ENCODE results near the gene XXYLT1. TPM values are rescaled to one million over a fixed set of nuclear protein-coding genes. Genes with fewer than 3 reads are reported as not detected.

XXYLT1 gene
- total and polyA plus RNA-seq, 2 of the 4 experiments (the other 2 are of a cell fraction), result 14.7 to 18.1 TPM

- peak overlapping the region; percentile 92 for H2BK20ac ChIP-seq (ENCODE audit: low read depth, low read length)
- ChIA-PET POLR2A (ENCODE audit: unreplicated experiment) (no interaction called here), CTCF (interaction anchor here (0.5 to 0.8 kb wide), 3 partner anchors 29 to 197 kb away, joined by 3 read pairs; no protein-coding TSS in a partner anchor)
- H3K4me3 ChIP-seq (ENCODE audit: insufficient read depth, low read depth, low read length), result no peak overlapping the region
- H3K4me1 ChIP-seq (ENCODE audit: control insufficient read depth, insufficient read depth, low read length), result peaks cover 29% of the 10 kb centered on the region
- no peak for DNase-seq
- H4K5ac ChIP-seq (ENCODE audit: low read depth, low read length), result peak overlapping the region; percentile 83
- peaks cover 20 to 51% of the 10 kb centered on the region in 2 experiments for H3K79me1 ChIP-seq (ENCODE audit: low read depth in 1 of 2, low read length in 2 of 2)
- H2AK5ac ChIP-seq (ENCODE audit: low read depth, low read length), result peak overlapping the region; percentile 99
- no TSS peak for BruUV-seq (replicated peaks)
- intact Hi-C loops (cut with micrococcal nuclease) (loop anchor here (10.0 kb wide), 1 partner anchor 96 kb away; no protein-coding TSS in a partner anchor), in situ Hi-C loops (cut with MboI; ENCODE audit: low sequenced_read_pairs) (no loop called here), dilution Hi-C loops (cut with HindIII; ENCODE audit: low sequenced_read_pairs, unreplicated experiment) (no loop called here)
- H4K91ac ChIP-seq (ENCODE audit: insufficient read depth, low read depth, low read length), result peak overlapping the region; percentile 88
- no CpG with 5 or more reads among the region's 10 CpGs for WGBS, 2 experiments (ENCODE audit: extremely low coverage in 2 of 2, insufficient read length in 1 of 2)
- H3K27me3 ChIP-seq (ENCODE audit: control insufficient read depth, insufficient read depth, low read length), result no peaks in the 10 kb centered on the region
- peaks cover 44% of the 10 kb centered on the region for H3K9me1 ChIP-seq (ENCODE audit: insufficient read depth, low read length)
- H3K4ac ChIP-seq (ENCODE audit: low read depth, low read length), result peak overlapping the region; percentile 98
- H4K20me1 ChIP-seq (ENCODE audit: insufficient read depth, low read length), result no peaks in the 10 kb centered on the region
- peak overlapping the region; percentile 55 for H2AFZ ChIP-seq (replicated peaks; ENCODE audit: low read length, poor library complexity)
- H3K4me2 ChIP-seq (ENCODE audit: low read depth, low read length), result no peak overlapping the region
- H2BK120ac ChIP-seq (ENCODE audit: low read depth, low read length), result peak overlapping the region; percentile 92
- no peaks in the 10 kb centered on the region for H3K9me3 ChIP-seq (ENCODE audit: control insufficient read depth, insufficient read depth, low read length)
- TF ChIP-seq CHD1 (IDR thresholded peaks at IDR 0.05; ENCODE audit: low read depth, low read length), result no peak
- TF ChIP-seq POLR2A (IDR thresholded peaks at IDR 0.05; ENCODE audit: low read depth, low read length), result no peak
- no peak for TF ChIP-seq NFE2L2 (IDR thresholded peaks at IDR 0.05; ENCODE audit: low read depth, low read length)
- TF ChIP-seq RCOR1 (IDR thresholded peaks at IDR 0.05; ENCODE audit: insufficient replicate concordance, low read length), result no peak
- TF ChIP-seq, protein P1, sequence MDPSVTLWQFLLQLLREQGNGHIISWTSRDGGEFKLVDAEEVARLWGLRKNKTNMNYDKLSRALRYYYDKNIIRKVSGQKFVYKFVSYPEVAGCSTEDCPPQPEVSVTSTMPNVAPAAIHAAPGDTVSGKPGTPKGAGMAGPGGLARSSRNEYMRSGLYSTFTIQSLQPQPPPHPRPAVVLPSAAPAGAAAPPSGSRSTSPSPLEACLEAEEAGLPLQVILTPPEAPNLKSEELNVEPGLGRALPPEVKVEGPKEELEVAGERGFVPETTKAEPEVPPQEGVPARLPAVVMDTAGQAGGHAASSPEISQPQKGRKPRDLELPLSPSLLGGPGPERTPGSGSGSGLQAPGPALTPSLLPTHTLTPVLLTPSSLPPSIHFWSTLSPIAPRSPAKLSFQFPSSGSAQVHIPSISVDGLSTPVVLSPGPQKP (IDR thresholded peaks at IDR 0.05; ENCODE audit: borderline replicate concordance, low read depth, low read length), result no peak
- no peak for TF ChIP-seq USF2 (IDR thresholded peaks at IDR 0.05; ENCODE audit: low read depth, low read length)
- TF ChIP-seq MAFK (IDR thresholded peaks at IDR 0.05; ENCODE audit: low read depth, low read length), result no peak
- no peak for TF ChIP-seq CEBPB (IDR thresholded peaks at IDR 0.05; ENCODE audit: low read depth, low read length)
- no peak for TF ChIP-seq FOS (IDR thresholded peaks at IDR 0.05; ENCODE audit: low read depth, low read length)
- TF ChIP-seq MXI1 (IDR thresholded peaks at IDR 0.05; ENCODE audit: borderline replicate concordance, low read depth, low read length), result no peak
- TF ChIP-seq, protein P2, sequence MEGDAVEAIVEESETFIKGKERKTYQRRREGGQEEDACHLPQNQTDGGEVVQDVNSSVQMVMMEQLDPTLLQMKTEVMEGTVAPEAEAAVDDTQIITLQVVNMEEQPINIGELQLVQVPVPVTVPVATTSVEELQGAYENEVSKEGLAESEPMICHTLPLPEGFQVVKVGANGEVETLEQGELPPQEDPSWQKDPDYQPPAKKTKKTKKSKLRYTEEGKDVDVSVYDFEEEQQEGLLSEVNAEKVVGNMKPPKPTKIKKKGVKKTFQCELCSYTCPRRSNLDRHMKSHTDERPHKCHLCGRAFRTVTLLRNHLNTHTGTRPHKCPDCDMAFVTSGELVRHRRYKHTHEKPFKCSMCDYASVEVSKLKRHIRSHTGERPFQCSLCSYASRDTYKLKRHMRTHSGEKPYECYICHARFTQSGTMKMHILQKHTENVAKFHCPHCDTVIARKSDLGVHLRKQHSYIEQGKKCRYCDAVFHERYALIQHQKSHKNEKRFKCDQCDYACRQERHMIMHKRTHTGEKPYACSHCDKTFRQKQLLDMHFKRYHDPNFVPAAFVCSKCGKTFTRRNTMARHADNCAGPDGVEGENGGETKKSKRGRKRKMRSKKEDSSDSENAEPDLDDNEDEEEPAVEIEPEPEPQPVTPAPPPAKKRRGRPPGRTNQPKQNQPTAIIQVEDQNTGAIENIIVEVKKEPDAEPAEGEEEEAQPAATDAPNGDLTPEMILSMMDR (conservative IDR thresholded peaks at IDR 0.05; ENCODE audit: low read depth, low read length), result no peak
- TF ChIP-seq BHLHE40 (IDR thresholded peaks at IDR 0.05; ENCODE audit: low read depth, low read length), result no peak
- TF ChIP-seq RAD21 (IDR thresholded peaks at IDR 0.05; ENCODE audit: low read length), result no peak
- TF ChIP-seq MAZ (IDR thresholded peaks at IDR 0.05; ENCODE audit: borderline replicate concordance, low read depth, low read length), result no peak
- no peaks in the 10 kb centered on the region for H3K36me3 ChIP-seq (ENCODE audit: control insufficient read depth, insufficient read depth, low read length)
- H3K23ac ChIP-seq (ENCODE audit: low read depth, low read length), result peak overlapping the region; percentile 69
- peak overlapping the region; percentile 92 for H3K27ac ChIP-seq (ENCODE audit: insufficient read depth, low read length)
- peak overlapping the region; percentile 66 for H2AK9ac ChIP-seq (replicated peaks; ENCODE audit: low read depth, low read length, poor library complexity)
- peak overlapping the region; percentile 97 for H3K14ac ChIP-seq (replicated peaks; ENCODE audit: low read depth, low read length)
- peak overlapping the region; percentile 19; the same call in 1 of the 2 replicates for H3K56ac ChIP-seq (ENCODE audit: extremely low read depth, insufficient read depth, low read length)
- ATAC-seq (ENCODE audit: low read depth), result no peak
- H3K18ac ChIP-seq (ENCODE audit: low read depth, low read length), result peak overlapping the region; percentile 89
- peak overlapping the region; percentile 100; the same call in 2 of the 3 replicates for H2BK15ac ChIP-seq (ENCODE audit: low read depth, low read length)
- H4K8ac ChIP-seq (ENCODE audit: low read depth in 2 of 2, low read length in 2 of 2), result peak overlapping the region; percentile 88 to 89; a peak in 3 of 4 replicates
- H2BK5ac ChIP-seq (ENCODE audit: low read depth, low read length, poor library complexity, severe bottlenecking), result peak overlapping the region; percentile 74
- no peak overlapping the region for H3K9ac ChIP-seq (ENCODE audit: low read depth, low read length)
These were observed 111.7 kb downstream of the XXYLT1 start for GRCh38 chr3:195159117-195159813.

Data from IMR-90 (cell line).